ENCODE data around the gene CTNND2.

DNA sequence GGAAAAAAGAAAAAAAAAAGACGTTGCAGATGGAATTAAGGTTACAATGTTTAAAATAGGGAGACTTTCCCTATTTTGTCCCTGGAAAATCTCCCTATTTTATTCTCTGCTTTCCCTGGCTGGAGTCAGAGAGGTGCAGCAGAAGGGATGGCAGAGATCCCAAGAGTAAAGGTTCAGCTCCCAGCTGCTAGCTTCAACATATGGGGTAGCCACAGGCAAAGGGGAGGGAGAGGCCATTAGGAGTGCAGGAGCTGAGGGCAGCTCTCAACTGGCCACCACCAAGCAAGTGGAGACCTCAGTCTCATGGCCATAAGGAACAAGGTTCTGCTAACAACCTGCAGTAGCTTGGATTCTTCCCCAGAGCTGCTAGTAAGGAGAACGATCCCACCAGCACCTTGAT is 776.2 kb downstream of the CTNND2 start:
- no peak for TF ChIP-seq EZH2 (IDR thresholded peaks at IDR 0.05; ENCODE audit: borderline replicate concordance, low read length)
- TF ChIP-seq, protein P1, sequence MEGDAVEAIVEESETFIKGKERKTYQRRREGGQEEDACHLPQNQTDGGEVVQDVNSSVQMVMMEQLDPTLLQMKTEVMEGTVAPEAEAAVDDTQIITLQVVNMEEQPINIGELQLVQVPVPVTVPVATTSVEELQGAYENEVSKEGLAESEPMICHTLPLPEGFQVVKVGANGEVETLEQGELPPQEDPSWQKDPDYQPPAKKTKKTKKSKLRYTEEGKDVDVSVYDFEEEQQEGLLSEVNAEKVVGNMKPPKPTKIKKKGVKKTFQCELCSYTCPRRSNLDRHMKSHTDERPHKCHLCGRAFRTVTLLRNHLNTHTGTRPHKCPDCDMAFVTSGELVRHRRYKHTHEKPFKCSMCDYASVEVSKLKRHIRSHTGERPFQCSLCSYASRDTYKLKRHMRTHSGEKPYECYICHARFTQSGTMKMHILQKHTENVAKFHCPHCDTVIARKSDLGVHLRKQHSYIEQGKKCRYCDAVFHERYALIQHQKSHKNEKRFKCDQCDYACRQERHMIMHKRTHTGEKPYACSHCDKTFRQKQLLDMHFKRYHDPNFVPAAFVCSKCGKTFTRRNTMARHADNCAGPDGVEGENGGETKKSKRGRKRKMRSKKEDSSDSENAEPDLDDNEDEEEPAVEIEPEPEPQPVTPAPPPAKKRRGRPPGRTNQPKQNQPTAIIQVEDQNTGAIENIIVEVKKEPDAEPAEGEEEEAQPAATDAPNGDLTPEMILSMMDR (conservative IDR thresholded peaks at IDR 0.05 in 1 of 2, IDR thresholded peaks at IDR 0.05 in 1 of 2; ENCODE audit: extremely low read depth in 1 of 2, insufficient read depth in 1 of 2, low read depth in 1 of 2, low read length in 2 of 2): no peak
